Vagina (tissue), 2 donors: ENCODE results near the gene ARMH4. TPM values are rescaled to one million over a fixed set of nuclear protein-coding genes. Genes with fewer than 3 reads are reported as not detected.

ENCODE experiments used
- DNase-seq, 2 donors: peaks; one replicate each; pipeline ENCODE4 v3.0.0-alpha.2; 2017; ENCODE audit errors: extremely low spot score in 2 of 2
- H3K27ac ChIP-seq: fragments of 200-600 bp; sonication (generic); one replicate; pipeline ENCODE4 v1.5.1; 2019
- H3K27me3 ChIP-seq: fragments of 200-600 bp; sonication (generic); one replicate; pipeline ENCODE4 v1.5.1; 2019
- H3K36me3 ChIP-seq, 2 donors: fragments of 200-600 bp; sonication (generic); one replicate each; pipeline ENCODE4 v1.5.1; 2017 to 2019
- H3K4me1 ChIP-seq: fragments of 200-600 bp; sonication (generic); one replicate; pipeline ENCODE4 v1.5.1; 2019
- H3K4me3 ChIP-seq, 2 donors: fragments of 200-600 bp; sonication (generic); 1 replicate in 1 of 2; 2 replicates in 1 of 2; pipeline ENCODE4 v1.5.1; 2016 to 2019
- H3K9me3 ChIP-seq: fragments of 200-600 bp; sonication (generic); one replicate; pipeline ENCODE4 v1.5.1; 2019
- CTCF ChIP-seq, 3 experiments: fragments of 450-650 bp in 2 of 3; fragments of 200-600 bp in 1 of 3; sonication (generic) in 1 of 3; IDR thresholded peaks; one replicate each; pipeline ENCODE4 v1.5.1; 2017 to 2019; ENCODE audit warnings: antibody characterized with exemption in 3 of 3, mild to moderate bottlenecking in 2 of 3, moderate library complexity in 2 of 3
- POLR2A ChIP-seq, 2 donors: fragments of 450-650 bp; IDR thresholded peaks; one replicate each; pipeline ENCODE4 v1.6.1; 2017; ENCODE audit warnings: antibody characterized with exemption in 2 of 2, mild to moderate bottlenecking in 2 of 2, moderate library complexity in 2 of 2
- POLR2AphosphoS5 ChIP-seq, 2 donors: sonication (generic); formaldehyde crosslinking; IDR thresholded peaks; one replicate each; pipeline ENCODE4 v1.9.0; 2017; ENCODE audit warnings: antibody characterized with exemption in 2 of 2, mild to moderate bottlenecking in 2 of 2, low read depth in 1 of 2; ENCODE audit not compliant: insufficient read depth in 1 of 2
- intact Hi-C: fragments of 100-400 bp; cut with DNase I; formaldehyde crosslinking; loops from one replicate; pipeline ENCODE4 v1.15.1; 2023
- total RNA-seq: library from RNA; depleted of rRNA; stranded (reverse); fragments of >200 nt; gene quantifications from one replicate; pipeline ENCODE4 v1.2.3, GENCODE V29; 2016

Gene ARMH4
- total RNA-seq, 1 donor from 2014 or later, result 5.2 TPM

GRCh38 chr14:58108717-58109116 is 43.3 kb downstream of the ARMH4 start:
- H3K27me3 ChIP-seq, result no peaks in the 10 kb centered on the region
- peaks cover 0 to 3% of the 10 kb centered on the region in 2 donors for H3K36me3 ChIP-seq
- no peak for TF ChIP-seq POLR2AphosphoS5 (IDR thresholded peaks at IDR 0.05; ENCODE audit: insufficient read depth in 1 of 2, low read depth in 1 of 2)
- TF ChIP-seq CTCF (IDR thresholded peaks at IDR 0.05), result no peak
- no peak overlapping the region for H3K4me3 ChIP-seq
- intact Hi-C loops, result no loop called here
- no peaks in the 10 kb centered on the region for H3K4me1 ChIP-seq
- H3K27ac ChIP-seq, result no peak overlapping the region
- no peaks in the 10 kb centered on the region for H3K9me3 ChIP-seq
- DNase-seq, result no peak

GRCh38 chr14:58107947-58108552 is 44.0 kb downstream of the ARMH4 start:
- H3K4me3 ChIP-seq, result no peak overlapping the region
- intact Hi-C loops, result loop anchor here (2.0 kb wide), 1 partner anchor 59 kb away; no protein-coding TSS in a partner anchor
- DNase-seq, result no peak
- H3K9me3 ChIP-seq, result no peaks in the 10 kb centered on the region
- TF ChIP-seq CTCF (IDR thresholded peaks at IDR 0.05) (peak; percentile 25 to 65 (median 61)), POLR2AphosphoS5 (IDR thresholded peaks at IDR 0.05; ENCODE audit: insufficient read depth in 1 of 2, low read depth in 1 of 2) (peak in 1 of 2 donors; percentile 15), POLR2A (IDR thresholded peaks at IDR 0.05) (no peak)
- peaks cover 0 to 3% of the 10 kb centered on the region in 2 donors for H3K36me3 ChIP-seq
- H3K27ac ChIP-seq, result no peak overlapping the region
- no peaks in the 10 kb centered on the region for H3K27me3 ChIP-seq
- no peaks in the 10 kb centered on the region for H3K4me1 ChIP-seq

GRCh38 chr14:58107041-58107440 is 45.0 kb downstream of the ARMH4 start:
- no peak overlapping the region for H3K27ac ChIP-seq
- H3K27me3 ChIP-seq, result no peaks in the 10 kb centered on the region
- no peaks in the 10 kb centered on the region for H3K4me1 ChIP-seq
- DNase-seq, result no peak
- H3K36me3 ChIP-seq, result peaks cover 0 to 3% of the 10 kb centered on the region in 2 donors
- TF ChIP-seq POLR2A (IDR thresholded peaks at IDR 0.05), result no peak
- no peak for TF ChIP-seq POLR2AphosphoS5 (IDR thresholded peaks at IDR 0.05; ENCODE audit: insufficient read depth in 1 of 2, low read depth in 1 of 2)
- TF ChIP-seq CTCF (IDR thresholded peaks at IDR 0.05), result no peak
- intact Hi-C loops, result loop anchor here (2.0 kb wide), 1 partner anchor 60 kb away; no protein-coding TSS in a partner anchor
- no peak overlapping the region for H3K4me3 ChIP-seq
- no peaks in the 10 kb centered on the region for H3K9me3 ChIP-seq

- Histone ChIP-seq H3K36me3 (peaks cover 0 to 3% of the 10 kb centered on the region in 2 donors), H3K9me3 (no peaks in the 10 kb centered on the region), H3K4me1 (no peaks in the 10 kb centered on the region), H3K27me3 (no peaks in the 10 kb centered on the region), H3K4me3 (no peak overlapping the region), H3K27ac (no peak overlapping the region)
- intact Hi-C loops, result loop anchor here (2.0 kb wide), 1 partner anchor 60 kb away; no protein-coding TSS in a partner anchor
- no peak for DNase-seq
- TF ChIP-seq POLR2AphosphoS5 (IDR thresholded peaks at IDR 0.05; ENCODE audit: insufficient read depth in 1 of 2, low read depth in 1 of 2), result no peak
- TF ChIP-seq POLR2A (IDR thresholded peaks at IDR 0.05), result no peak
- no peak for TF ChIP-seq CTCF (IDR thresholded peaks at IDR 0.05)
Measured at GRCh38 chr14:58106446-58106845, 45.6 kb downstream of the ARMH4 start.

GRCh38 chr14:58104808-58105207 is 47.2 kb downstream of the ARMH4 start:
- Histone ChIP-seq H3K9me3 (no peaks in the 10 kb centered on the region), H3K36me3 (peaks cover 0 to 3% of the 10 kb centered on the region in 2 donors), H3K27me3 (no peaks in the 10 kb centered on the region), H3K4me1 (no peaks in the 10 kb centered on the region), H3K27ac (no peak overlapping the region), H3K4me3 (no peak overlapping the region)
- TF ChIP-seq POLR2A (IDR thresholded peaks at IDR 0.05) (no peak), CTCF (IDR thresholded peaks at IDR 0.05) (no peak), POLR2AphosphoS5 (IDR thresholded peaks at IDR 0.05; ENCODE audit: insufficient read depth in 1 of 2, low read depth in 1 of 2) (no peak)
- no peak for DNase-seq
- intact Hi-C loops, result no loop called here
